CD14-positive monocyte (primary cell): ENCODE data around the gene PDZK1IP1. TPM values are rescaled to one million over a fixed set of nuclear protein-coding genes. Genes with fewer than 3 reads are reported as not detected.

Source experiments
- DNase-seq, 3 donors: peaks; one replicate each; pipeline ENCODE4 v3.0.0-alpha.2; 2011 to 2022
- H2AFZ ChIP-seq: 2 replicates; pipeline ENCODE4 v1.6.0; 2012; ENCODE audit warnings: mild to moderate bottlenecking, low read depth, low read length, inconsistent platforms; ENCODE audit not compliant: insufficient read depth, poor library complexity, severe bottlenecking
- H3K27ac ChIP-seq, 2 donors: 1 replicate in 1 of 2; 2 replicates in 1 of 2; pipeline ENCODE4 v1.5.1; 2012 to 2013; ENCODE audit warnings: low read length in 2 of 2, control low read depth in 1 of 2, inconsistent platforms in 1 of 2, low read depth in 1 of 2, mild to moderate bottlenecking in 1 of 2
- H3K27me3 ChIP-seq, 2 donors: one replicate each; pipeline versions ENCODE4 v1.6.0 to v1.6.1; 2011 to 2013; ENCODE audit warnings: low read length in 2 of 2; ENCODE audit not compliant: control insufficient read depth in 2 of 2, insufficient read depth in 2 of 2
- H3K36me3 ChIP-seq, 2 donors: replicated peaks in 1 of 2; 1 replicate in 1 of 2; 2 replicates in 1 of 2; pipeline versions ENCODE4 v1.5.1 to v1.6.1; 2012 to 2013; ENCODE audit warnings: low read length in 2 of 2, control low read depth in 1 of 2, inconsistent platforms in 1 of 2, mild to moderate bottlenecking in 1 of 2; ENCODE audit not compliant: insufficient read depth in 2 of 2, control insufficient read depth in 1 of 2
- H3K4me1 ChIP-seq, 2 donors: 1 replicate in 1 of 2; 2 replicates in 1 of 2; pipeline versions ENCODE4 v1.5.1 to v1.6.1; 2012 to 2013; ENCODE audit warnings: low read length in 2 of 2, control low read depth in 1 of 2, inconsistent platforms in 1 of 2, mild to moderate bottlenecking in 1 of 2, moderate library complexity in 1 of 2; ENCODE audit not compliant: insufficient read depth in 2 of 2, control insufficient read depth in 1 of 2
- H3K4me2 ChIP-seq: replicated peaks from 2 replicates; pipeline ENCODE3; 2012; ENCODE audit warnings: low read length, moderate library complexity, mild to moderate bottlenecking; ENCODE audit not compliant: poor library complexity, severe bottlenecking; ENCODE audit errors: extremely low read depth
- H3K4me3 ChIP-seq, 3 experiments: fragments of 200-600 bp in 1 of 3; sonication (generic) in 1 of 3; replicated peaks in 1 of 3; 1 replicate in 2 of 3; 2 replicates in 1 of 3; pipeline ENCODE4 v1.5.1; 2011 to 2013; ENCODE audit warnings: low read length in 3 of 3, mild to moderate bottlenecking in 3 of 3, control low read depth in 2 of 3, low read depth in 2 of 3, inconsistent platforms in 1 of 3, moderate library complexity in 1 of 3
- H3K79me2 ChIP-seq: 2 replicates; pipeline ENCODE4 v1.6.0; 2012; ENCODE audit warnings: mild to moderate bottlenecking, control low read depth, inconsistent platforms, low read length, moderate library complexity; ENCODE audit not compliant: insufficient read depth
- H3K9ac ChIP-seq: 2 replicates; pipeline ENCODE4 v1.6.0; 2017; ENCODE audit warnings: low read length, mild to moderate bottlenecking; ENCODE audit not compliant: insufficient read depth, poor library complexity, severe bottlenecking
- H3K9me3 ChIP-seq, 2 donors: replicated peaks in 1 of 2; 1 replicate in 1 of 2; 2 replicates in 1 of 2; pipeline versions ENCODE4 v1.5.1 to v1.6.1; 2012 to 2013; ENCODE audit warnings: low read length in 2 of 2, control low read depth in 1 of 2; ENCODE audit not compliant: control insufficient read depth in 1 of 2, insufficient read depth in 1 of 2
- H4K20me1 ChIP-seq: 2 replicates; pipeline ENCODE4 v1.6.0; 2012; ENCODE audit warnings: mild to moderate bottlenecking, low read length, control low read depth, moderate library complexity; ENCODE audit not compliant: insufficient read depth
- H3K27ac Mint-ChIP-seq, 7 donors: one replicate each; pipeline ENCODE4 v1.8.0; 2020; ENCODE audit warnings: mild to moderate bottlenecking in 7 of 7, mixed read lengths in 7 of 7, moderate library complexity in 6 of 7, inconsistent platforms in 2 of 7
- H3K27me3 Mint-ChIP-seq, 3 donors: one replicate each; pipeline ENCODE4 v1.8.0; 2021 to 2022; ENCODE audit warnings: low read depth in 3 of 3, mild to moderate bottlenecking in 3 of 3, mixed read lengths in 3 of 3, moderate library complexity in 3 of 3, inconsistent platforms in 1 of 3
- H3K36me3 Mint-ChIP-seq, 2 donors: one replicate each; pipeline ENCODE4 v1.8.0; 2020; ENCODE audit warnings: mixed read lengths in 2 of 2, inconsistent platforms in 1 of 2, mild to moderate bottlenecking in 1 of 2
- H3K4me1 Mint-ChIP-seq: one replicate; pipeline ENCODE4 v1.8.0; 2020; ENCODE audit warnings: mild to moderate bottlenecking, mixed read lengths
- H3K4me3 Mint-ChIP-seq, 2 donors: one replicate each; pipeline ENCODE4 v1.8.0; 2020; ENCODE audit warnings: mild to moderate bottlenecking in 2 of 2, mixed read lengths in 2 of 2, moderate library complexity in 1 of 2
- H3K9me3 Mint-ChIP-seq, 7 donors: one replicate each; pipeline ENCODE4 v1.8.0; 2020 to 2022; ENCODE audit warnings: mixed read lengths in 7 of 7, mild to moderate bottlenecking in 6 of 7, moderate library complexity in 6 of 7, inconsistent platforms in 2 of 7
- CTCF ChIP-seq: fragments of 200-600 bp; IDR thresholded peaks from one replicate; pipeline ENCODE4 v1.8.0; 2022; ENCODE audit warnings: antibody characterized with exemption, mild to moderate bottlenecking
- WGBS: methylation state at CpG from one replicate; pipeline ENCODE4 v1.1.5; 2013; ENCODE audit warnings: missing lambda C conversion rate; ENCODE audit not compliant: insufficient coverage; 5-methylcytosine and 5-hydroxymethylcytosine counted together
- intact Hi-C, 2 donors: fragments of 100-400 bp; cut with micrococcal nuclease; formaldehyde crosslinking; loops; one replicate each; pipeline versions ENCODE4 v1.15.0 to v1.15.1; 2023
- polyA plus RNA-seq, 3 donors: library from polyadenylated mRNA; depleted of rRNA in 1 of 3; unstranded in 2 of 3; stranded (reverse) in 1 of 3; fragments of 300-500 nt in 2 of 3; fragments of >200 nt in 1 of 3; fragmentation: Illumina TruSeq in 2 of 3; gene quantifications; 1 replicate in 2 of 3; 2 replicates in 1 of 3; pipeline ENCODE4 v1.2.3, GENCODE V29; 2012 to 2021

The PDZK1IP1 gene
- polyA plus RNA-seq, 3 donors, result 1.4 TPM; not detected in 2

GRCh38 chr1:47219001-47219400, 29.2 kb upstream of the PDZK1IP1 start:
- Histone ChIP-seq H3K36me3 (no peaks in the 10 kb centered on the region), H3K9ac (no peak overlapping the region), H3K27ac (no peak overlapping the region), H2AFZ (no peak overlapping the region), H4K20me1 (no peaks in the 10 kb centered on the region), H3K79me2 (no peaks in the 10 kb centered on the region), H3K9me3 (peaks cover 0 to 3% of the 10 kb centered on the region in 2 donors), H3K27me3 (peaks cover 9 to 17% of the 10 kb centered on the region in 2 donors), H3K4me2 (no peak overlapping the region), H3K4me3 (no peak overlapping the region), H3K4me1 (peaks cover 0 to 5% of the 10 kb centered on the region in 2 donors)
- intact Hi-C loops, result no loop called here
- 100% methylated on average over 2 of the region's 4 CpGs for WGBS
- H3K27ac Mint-ChIP-seq, result no peak overlapping the region
- H3K4me3 Mint-ChIP-seq, result no peak overlapping the region
- no peaks in the 10 kb centered on the region for H3K9me3 Mint-ChIP-seq
- H3K36me3 Mint-ChIP-seq, result no peaks in the 10 kb centered on the region
- TF ChIP-seq CTCF, result no peak
- H3K27me3 Mint-ChIP-seq, result peaks cover 1 to 10% (median 8%) of the 10 kb centered on the region in 3 donors
- no peak for DNase-seq
- no peaks in the 10 kb centered on the region for H3K4me1 Mint-ChIP-seq

GRCh38 chr1:47216278-47217059, 26.6 kb upstream of the PDZK1IP1 start:
- H3K27me3 Mint-ChIP-seq, result peaks cover 1 to 7% (median 6%) of the 10 kb centered on the region in 3 donors
- Histone ChIP-seq H3K4me2 (no peak overlapping the region), H3K9me3 (no peaks in the 10 kb centered on the region), H3K4me3 (no peak overlapping the region), H3K79me2 (no peaks in the 10 kb centered on the region), H3K27me3 (no peaks in the 10 kb centered on the region), H4K20me1 (no peaks in the 10 kb centered on the region), H2AFZ (no peak overlapping the region), H3K9ac (no peak overlapping the region), H3K4me1 (peaks cover 9 to 14% of the 10 kb centered on the region in 2 donors), H3K36me3 (no peaks in the 10 kb centered on the region), H3K27ac (no peak overlapping the region)
- WGBS, result 99% methylated on average over 8 of the region's 12 CpGs
- H3K4me1 Mint-ChIP-seq, result no peaks in the 10 kb centered on the region
- DNase-seq, result no peak
- no peak for TF ChIP-seq CTCF
- intact Hi-C loops, result no loop called here
- no peaks in the 10 kb centered on the region for H3K9me3 Mint-ChIP-seq
- H3K4me3 Mint-ChIP-seq, result no peak overlapping the region
- H3K27ac Mint-ChIP-seq, result no peak overlapping the region
- H3K36me3 Mint-ChIP-seq, result no peaks in the 10 kb centered on the region
